NT2/D1 (cell line): ENCODE measurements around the gene LANCL2.

Source experiments
- DNase-seq: peaks from one replicate; pipeline ENCODE4 v3.0.0-alpha.2; 2011; ENCODE audit warnings: low read depth, low spot score
- H3K27me3 ChIP-seq: 2 replicates; pipeline ENCODE4 v1.6.0; 2011; ENCODE audit warnings: mild to moderate bottlenecking; ENCODE audit not compliant: insufficient read length, insufficient read depth
- H3K36me3 ChIP-seq: 2 replicates; pipeline ENCODE4 v1.6.1; 2011; ENCODE audit warnings: mild to moderate bottlenecking, low read length, mixed read lengths; ENCODE audit not compliant: insufficient read depth, insufficient read length
- H3K4me1 ChIP-seq: 2 replicates; pipeline ENCODE4 v1.5.1; 2011; ENCODE audit not compliant: insufficient read depth, insufficient read length
- H3K4me3 ChIP-seq: 2 replicates; pipeline ENCODE4 v1.5.1; 2011; ENCODE audit warnings: low read depth; ENCODE audit not compliant: insufficient read length
- H3K9ac ChIP-seq: 2 replicates; pipeline ENCODE4 v1.6.0; 2011; ENCODE audit warnings: low read depth; ENCODE audit not compliant: insufficient read length
- H3K9me3 ChIP-seq: 2 replicates; pipeline ENCODE4 v1.5.1; 2011; ENCODE audit warnings: mild to moderate bottlenecking, low read length; ENCODE audit not compliant: insufficient read depth
- SUZ12 ChIP-seq: IDR thresholded peaks from 2 replicates; pipeline ENCODE4 v1.6.1; 2011; ENCODE audit not compliant: insufficient read length, insufficient read depth; ENCODE audit errors: extremely low read depth
- YY1 ChIP-seq: IDR thresholded peaks from 2 replicates; pipeline ENCODE4 v1.6.1; 2011; ENCODE audit not compliant: insufficient read length, insufficient read depth
- ZNF274 ChIP-seq: IDR thresholded peaks from 2 replicates; pipeline ENCODE4 v1.6.1; 2011; ENCODE audit warnings: mild to moderate bottlenecking, low read depth, low read length

Gene LANCL2, protein sequence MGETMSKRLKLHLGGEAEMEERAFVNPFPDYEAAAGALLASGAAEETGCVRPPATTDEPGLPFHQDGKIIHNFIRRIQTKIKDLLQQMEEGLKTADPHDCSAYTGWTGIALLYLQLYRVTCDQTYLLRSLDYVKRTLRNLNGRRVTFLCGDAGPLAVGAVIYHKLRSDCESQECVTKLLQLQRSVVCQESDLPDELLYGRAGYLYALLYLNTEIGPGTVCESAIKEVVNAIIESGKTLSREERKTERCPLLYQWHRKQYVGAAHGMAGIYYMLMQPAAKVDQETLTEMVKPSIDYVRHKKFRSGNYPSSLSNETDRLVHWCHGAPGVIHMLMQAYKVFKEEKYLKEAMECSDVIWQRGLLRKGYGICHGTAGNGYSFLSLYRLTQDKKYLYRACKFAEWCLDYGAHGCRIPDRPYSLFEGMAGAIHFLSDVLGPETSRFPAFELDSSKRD

GRCh38 chr7:55365205-55365674 lies at the start of gene LANCL2:
TSS of gene LANCL2 (plus strand) at chr7:55365337. CDS start at chr7:55366026, 689 bp downstream.
- TF ChIP-seq ZNF274 (no peak), SUZ12 (no peak), YY1 (no peak)
- no peaks in the 10 kb centered on the region for H3K27me3 ChIP-seq
- H3K9ac ChIP-seq: peak within 1 kb of the TSS; percentile 99
- DNase-seq: peak; percentile 39
- H3K36me3 ChIP-seq: peaks cover 13% of the 10 kb centered on the region
- H3K4me3 ChIP-seq: peak within 1 kb of the TSS; percentile 99
- peaks cover 5% of the 10 kb centered on the region for H3K4me1 ChIP-seq
- no peaks in the 10 kb centered on the region for H3K9me3 ChIP-seq

- H3K9me3 ChIP-seq: peaks cover 8% of the 10 kb centered on the region; the same call in 1 of the 2 replicates
- no peaks in the 10 kb centered on the region for H3K4me1 ChIP-seq
- DNase-seq: no peak
- H3K27me3 ChIP-seq: no peaks in the 10 kb centered on the region
- H3K4me3 ChIP-seq: no peak overlapping the region
- TF ChIP-seq SUZ12: no peak
- no peak for TF ChIP-seq YY1
- no peak for TF ChIP-seq ZNF274
- H3K36me3 ChIP-seq: no peaks in the 10 kb centered on the region
- H3K9ac ChIP-seq: no peak overlapping the region
Observed at GRCh38 chr7:55325371-55325792, 39.8 kb upstream of the LANCL2 start.

- H3K4me3 ChIP-seq: no peak overlapping the region
- H3K4me1 ChIP-seq: no peaks in the 10 kb centered on the region
- DNase-seq: no peak
- H3K9ac ChIP-seq: no peak overlapping the region
- H3K36me3 ChIP-seq: no peaks in the 10 kb centered on the region
- TF ChIP-seq SUZ12: no peak
- no peak for TF ChIP-seq YY1
- TF ChIP-seq ZNF274: no peak
- H3K9me3 ChIP-seq: peaks cover 8% of the 10 kb centered on the region; the same call in 1 of the 2 replicates
- H3K27me3 ChIP-seq: no peaks in the 10 kb centered on the region
Observed at GRCh38 chr7:55326081-55326835, 38.9 kb upstream of the LANCL2 start.

- H3K36me3 ChIP-seq: no peaks in the 10 kb centered on the region
- TF ChIP-seq SUZ12: no peak
- TF ChIP-seq YY1: no peak
- no peak for TF ChIP-seq ZNF274
- no peak for DNase-seq
- no peak overlapping the region for H3K4me3 ChIP-seq
- no peaks in the 10 kb centered on the region for H3K27me3 ChIP-seq
- no peak overlapping the region for H3K9ac ChIP-seq
- no peaks in the 10 kb centered on the region for H3K4me1 ChIP-seq
- peaks cover 8% of the 10 kb centered on the region; the same call in 1 of the 2 replicates for H3K9me3 ChIP-seq
Observed at GRCh38 chr7:55326945-55327626, 38.1 kb upstream of the LANCL2 start.

GRCh38 chr7:55335151-55335550 lies 30.0 kb upstream of the LANCL2 start:
- Histone ChIP-seq H3K9ac (no peak overlapping the region), H3K4me3 (no peak overlapping the region), H3K9me3 (no peaks in the 10 kb centered on the region), H3K4me1 (no peaks in the 10 kb centered on the region), H3K27me3 (no peaks in the 10 kb centered on the region), H3K36me3 (no peaks in the 10 kb centered on the region)
- DNase-seq: no peak
- TF ChIP-seq SUZ12 (no peak), ZNF274 (no peak), YY1 (no peak)

GRCh38 chr7:55335786-55336185 lies 29.4 kb upstream of the LANCL2 start:
- H3K9me3 ChIP-seq: no peaks in the 10 kb centered on the region
- DNase-seq: no peak
- TF ChIP-seq YY1 (no peak), SUZ12 (no peak), ZNF274 (no peak)
- H3K4me1 ChIP-seq: no peaks in the 10 kb centered on the region
- no peak overlapping the region for H3K4me3 ChIP-seq
- no peaks in the 10 kb centered on the region for H3K36me3 ChIP-seq
- H3K9ac ChIP-seq: no peak overlapping the region
- no peaks in the 10 kb centered on the region for H3K27me3 ChIP-seq

DNA sequence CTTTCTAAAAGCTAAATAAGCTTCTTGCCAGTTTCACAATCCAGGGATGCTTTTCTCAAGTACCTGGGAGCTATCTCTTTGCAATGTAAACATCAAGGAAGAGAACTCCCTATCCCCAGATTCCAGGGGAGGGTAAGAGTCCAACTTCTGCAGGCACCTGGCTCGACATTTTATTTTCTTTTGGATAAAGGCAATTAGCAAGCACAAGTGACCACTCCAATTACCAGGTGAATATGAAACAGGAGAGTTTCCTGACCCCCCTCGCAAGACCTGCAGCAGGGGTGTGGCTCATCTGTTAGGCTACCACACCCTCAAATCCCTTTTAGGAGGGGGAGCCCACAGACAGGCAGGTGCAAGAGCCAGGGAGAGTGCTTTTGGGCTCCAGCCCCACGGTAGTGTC lies 28.6 kb upstream of the LANCL2 start:
- no peak overlapping the region for H3K9ac ChIP-seq
- H3K27me3 ChIP-seq: no peaks in the 10 kb centered on the region
- peak; percentile 22 for DNase-seq
- no peaks in the 10 kb centered on the region for H3K36me3 ChIP-seq
- H3K9me3 ChIP-seq: no peaks in the 10 kb centered on the region
- H3K4me1 ChIP-seq: no peaks in the 10 kb centered on the region
- no peak for TF ChIP-seq SUZ12
- TF ChIP-seq ZNF274: no peak
- TF ChIP-seq YY1: no peak
- no peak overlapping the region for H3K4me3 ChIP-seq
